GM21717 (cell line): ENCODE data around the gene DDX54.
"Not testable (repeated sequence)": the region's sequence is repeated elsewhere in the genome, so short reads cannot be mapped to it uniquely, and the experiment has no call there.

ENCODE experiments used
- ATAC-seq: cut with Tn5 transposase; IDR thresholded peaks from one replicate; pipeline ENCODE4 v1.9.1; 2021; ENCODE audit warnings: mild to moderate bottlenecking, moderate library complexity; ENCODE audit not compliant: unreplicated experiment

The DDX54 gene

GRCh38 chr12:113220593-113221180, 35.4 kb upstream of the DDX54 start:
- peak; percentile 3 for ATAC-seq

GRCh38 chr12:113216027-113216426, 30.7 kb upstream of the DDX54 start:
- ATAC-seq, result no peak

GRCh38 chr12:113214895-113215400, 29.7 kb upstream of the DDX54 start:
- peak; percentile 51 for ATAC-seq

GRCh38 chr12:113211160-113211559, 25.9 kb upstream of the DDX54 start:
- ATAC-seq, result no peak

GRCh38 chr12:113208041-113208934, 23.0 kb upstream of the DDX54 start:
- peak; percentile 79 for ATAC-seq

GRCh38 chr12:113207613-113208040, 22.3 kb upstream of the DDX54 start:
- peak; percentile 8 for ATAC-seq

GRCh38 chr12:113206802-113207201, 21.5 kb upstream of the DDX54 start:
- not testable (repeated sequence) for ATAC-seq

GRCh38 chr12:113204804-113205203, 19.5 kb upstream of the DDX54 start:
- ATAC-seq, result no peak

GRCh38 chr12:113203852-113204760, 18.8 kb upstream of the DDX54 start:
- ATAC-seq, result no peak

GRCh38 chr12:113202300-113203075, 17.2 kb upstream of the DDX54 start:
- no peak for ATAC-seq

GRCh38 chr12:113201187-113202177, 16.2 kb upstream of the DDX54 start:
- ATAC-seq, result no peak

GRCh38 chr12:113200021-113200797, 14.9 kb upstream of the DDX54 start:
- no peak for ATAC-seq

- ATAC-seq, result no peak
Observed at GRCh38 chr12:113198296-113198695, 13.0 kb upstream of the DDX54 start.

GRCh38 chr12:113197518-113198077, 12.3 kb upstream of the DDX54 start:
- no peak for ATAC-seq

GRCh38 chr12:113196990-113197389, 11.7 kb upstream of the DDX54 start:
- no peak for ATAC-seq

GRCh38 chr12:113196582-113196981, 11.3 kb upstream of the DDX54 start:
- no peak for ATAC-seq

- ATAC-seq, result no peak
Observed at GRCh38 chr12:113195598-113195997, 10.3 kb upstream of the DDX54 start.

GRCh38 chr12:113194971-113195391, 9.7 kb upstream of the DDX54 start:
- no peak for ATAC-seq
